SK-N-SH (cell line): ENCODE results near the gene DVL3. TPM values are rescaled to one million over a fixed set of nuclear protein-coding genes. Genes with fewer than 3 reads are reported as not detected.

ENCODE experiments used
- CTCF ChIA-PET: fragments of 300-600, 350-600 bp; formaldehyde crosslinking; extraction: SDS; loops from one replicate; lab custom pipeline; 2021; lab: Yijun Ruan, JAX
- POLR2A ChIA-PET: fragments of 350-600 bp; sonication (Branson Sonifier 250); formaldehyde crosslinking; extraction: SDS; loops from one replicate; lab custom pipeline; 2020; ENCODE audit warnings: antibody characterized with exemption, inconsistent platforms; lab: Yijun Ruan, JAX
- DNase-seq: peaks from one replicate; pipeline ENCODE4 v3.0.0; 2012
- H2AFZ ChIP-seq: fragments of 200-600 bp; sonication (generic); 2 replicates; pipeline ENCODE4 v1.8.1; 2016; ENCODE audit warnings: antibody characterized with exemption, mild to moderate bottlenecking, low read depth
- H3F3A ChIP-seq: fragments of 200-600 bp; sonication (generic); replicated peaks from 2 replicates; pipeline ENCODE3; 2016; ENCODE audit warnings: antibody characterized with exemption, mild to moderate bottlenecking; ENCODE audit not compliant: insufficient read depth
- H3K27ac ChIP-seq, 2 experiments: fragments of 200-500 bp in 1 of 2; fragments of 200-600 bp in 1 of 2; sonication (Bioruptor generic) in 1 of 2; sonication (generic), shearing (Covaris generic) in 1 of 2; 2 replicates each; pipeline versions ENCODE4 v1.5.1 to v1.6.1; 2014 to 2016; ENCODE audit warnings: low read depth in 2 of 2, inconsistent platforms in 1 of 2, low read length in 1 of 2, mild to moderate bottlenecking in 1 of 2, mixed read lengths in 1 of 2
- H3K27me3 ChIP-seq: fragments of 200-600 bp; sonication (generic), shearing (Covaris generic); 2 replicates; pipeline ENCODE4 v1.6.1; 2016; ENCODE audit warnings: mixed run types; ENCODE audit not compliant: insufficient read depth
- H3K36me3 ChIP-seq, 2 experiments: fragments of 200-500 bp in 1 of 2; fragments of 200-600 bp in 1 of 2; sonication (Bioruptor generic) in 1 of 2; sonication (generic) in 1 of 2; replicated peaks in 1 of 2; 2 replicates each; pipeline versions ENCODE3 to v1.5.1; 2014 to 2016; ENCODE audit warnings: low read length in 1 of 2, mild to moderate bottlenecking in 1 of 2; ENCODE audit not compliant: insufficient read depth in 2 of 2, control insufficient read depth in 1 of 2
- H3K4me1 ChIP-seq, 2 experiments: fragments of 200-500 bp in 1 of 2; fragments of 200-600 bp in 1 of 2; sonication (Bioruptor generic) in 1 of 2; sonication (generic), shearing (Covaris generic) in 1 of 2; 2 replicates each; pipeline versions ENCODE4 v1.5.1 to v1.6.1; 2014 to 2016; ENCODE audit warnings: low read depth in 1 of 2, low read length in 1 of 2, mixed run types in 1 of 2; ENCODE audit not compliant: insufficient read depth in 2 of 2, control insufficient read depth in 1 of 2
- H3K4me2 ChIP-seq: fragments of 200-600 bp; sonication (generic), shearing (Covaris generic); 2 replicates; pipeline ENCODE4 v1.6.1; 2017; ENCODE audit warnings: mixed run types
- H3K4me3 ChIP-seq, 2 experiments: fragments of 200-500 bp in 1 of 2; fragments of 200-600 bp in 1 of 2; sonication (Bioruptor generic) in 1 of 2; sonication (generic), shearing (Covaris generic) in 1 of 2; 2 replicates each; pipeline versions ENCODE4 v1.5.1 to v1.8.1; 2014 to 2016; ENCODE audit warnings: low read depth in 2 of 2, inconsistent platforms in 1 of 2, low read length in 1 of 2, mild to moderate bottlenecking in 1 of 2, mixed read lengths in 1 of 2, moderate library complexity in 1 of 2
- H3K79me2 ChIP-seq: fragments of 200-600 bp; sonication (generic); 2 replicates; pipeline ENCODE4 v1.8.1; 2017; ENCODE audit warnings: mild to moderate bottlenecking; ENCODE audit not compliant: insufficient read depth
- H3K9ac ChIP-seq: fragments of 200-600 bp; sonication (generic); 2 replicates; pipeline ENCODE4 v1.6.1; 2017; ENCODE audit warnings: mixed run types
- H3K9me2 ChIP-seq: fragments of 200-600 bp; sonication (generic); 2 replicates; pipeline ENCODE4 v1.6.1; 2017; ENCODE audit warnings: mixed run types
- H3K9me3 ChIP-seq: fragments of 200-600 bp; sonication (generic); 2 replicates; pipeline ENCODE4 v1.6.1; 2017; ENCODE audit warnings: mixed run types, mild to moderate bottlenecking, moderate library complexity
- H4K20me1 ChIP-seq: fragments of 200-600 bp; sonication (generic); 2 replicates; pipeline ENCODE4 v1.6.1; 2017; ENCODE audit warnings: mild to moderate bottlenecking, mixed run types; ENCODE audit not compliant: insufficient read depth
- CTCF ChIP-seq: fragments of 200-600 bp; sonication (generic); IDR thresholded peaks from 2 replicates; pipeline ENCODE4 v1.6.1; 2017; ENCODE audit warnings: antibody characterized with exemption, mild to moderate bottlenecking, moderate library complexity
- EP300 ChIP-seq, 2 experiments: IDR thresholded peaks; 2 replicates each; pipeline versions ENCODE4 v1.4.0 to v1.6.1; 2012; ENCODE audit warnings: borderline replicate concordance in 1 of 2, low read depth in 1 of 2, low read length in 1 of 2
- EZH2phosphoT487 ChIP-seq: fragments of 200-600 bp; sonication (generic); IDR thresholded peaks from 2 replicates; pipeline ENCODE4 v1.6.1; 2017; ENCODE audit warnings: low read depth, mixed run types, mild to moderate bottlenecking, antibody characterized with exemption, moderate library complexity, borderline replicate concordance
- FOSL2 ChIP-seq: IDR thresholded peaks from 2 replicates; pipeline ENCODE4 v1.4.0; 2012; ENCODE audit warnings: low read depth, mild to moderate bottlenecking, moderate library complexity, borderline replicate concordance
- IRF3 ChIP-seq: fragments of 150-350 bp; IDR thresholded peaks from 2 replicates; pipeline ENCODE4 v1.6.1; 2016; ENCODE audit warnings: mild to moderate bottlenecking, low read depth, low read length
- JUND ChIP-seq: IDR thresholded peaks from 2 replicates; pipeline ENCODE4 v1.4.0; 2012
- MEF2A ChIP-seq: IDR thresholded peaks from 2 replicates; pipeline ENCODE4 v1.4.0; 2012; ENCODE audit warnings: low read depth, borderline replicate concordance
- MXI1 ChIP-seq: IDR thresholded peaks from 2 replicates; pipeline ENCODE4 v1.6.1; 2012; ENCODE audit warnings: mild to moderate bottlenecking, low read depth, low read length, improper control_type of control experiment
- NFIC ChIP-seq: IDR thresholded peaks from 2 replicates; pipeline ENCODE4 v1.4.0; 2012; ENCODE audit warnings: borderline replicate concordance
- NRF1 ChIP-seq: IDR thresholded peaks from 2 replicates; pipeline ENCODE4 v1.6.1; 2012; ENCODE audit warnings: low read depth, mild to moderate bottlenecking, low read length
- POLR2AphosphoS5 ChIP-seq: IDR thresholded peaks from 2 replicates; pipeline ENCODE4 v1.6.1; 2012; ENCODE audit warnings: low read depth, low read length
- REST ChIP-seq: IDR thresholded peaks from 2 replicates; pipeline ENCODE4 v1.6.1; 2012; ENCODE audit warnings: mild to moderate bottlenecking, low read depth, low read length, moderate library complexity
- RFX5 ChIP-seq: IDR thresholded peaks from 2 replicates; pipeline ENCODE4 v1.6.1; 2012; ENCODE audit warnings: mild to moderate bottlenecking, improper control_type of control experiment, low read length
- RXRA ChIP-seq: IDR thresholded peaks from 2 replicates; pipeline ENCODE4 v1.4.0; 2012; ENCODE audit warnings: low read depth, mild to moderate bottlenecking, borderline replicate concordance
- SIN3A ChIP-seq: IDR thresholded peaks from 2 replicates; pipeline ENCODE4 v1.6.1; 2012; ENCODE audit warnings: low read depth, mild to moderate bottlenecking, low read length, moderate library complexity, borderline replicate concordance
- TCF12 ChIP-seq: IDR thresholded peaks from 2 replicates; pipeline ENCODE4 v1.4.0; 2012
- USF2 ChIP-seq: fragments of 150-350 bp; IDR thresholded peaks from 2 replicates; pipeline ENCODE4 v1.6.1; 2017; ENCODE audit warnings: antibody characterized with exemption, low read length, low read depth, borderline replicate concordance
- YY1 ChIP-seq: IDR thresholded peaks from 2 replicates; pipeline ENCODE4 v1.4.0; 2012; ENCODE audit warnings: low read depth, mild to moderate bottlenecking
- ZBTB33 ChIP-seq: IDR thresholded peaks from 2 replicates; pipeline ENCODE4 v1.4.0; 2012; ENCODE audit warnings: low read depth, borderline replicate concordance
- WGBS: methylation state at CpG from one replicate; pipeline ENCODE4 v1.1.6; 2017; ENCODE audit warnings: low lambda C conversion rate; 5-methylcytosine and 5-hydroxymethylcytosine counted together
- polyA plus RNA-seq, 3 experiments: library from polyadenylated mRNA; depleted of rRNA; stranded (reverse); fragments of >200 nt; gene quantifications; 2 replicates each; pipeline ENCODE4 v1.2.3, GENCODE V29; 2012

The DVL3 gene
- polyA plus RNA-seq, 1 of the 3 experiments (the other 2 are of a cell fraction) = 29.6 TPM

- Histone ChIP-seq H4K20me1 (no peaks in the 10 kb centered on the region), H3K27me3 (no peaks in the 10 kb centered on the region), H3K9me2 (no peaks in the 10 kb centered on the region), H3K9ac (no peak overlapping the region), H2AFZ (no peak overlapping the region), H3K27ac (no peak overlapping the region)
- POLR2A ChIA-PET = interaction anchor here (0.6 kb wide), 2 partner anchors 9 to 110 kb away, joined by 3 read pairs; no protein-coding TSS in a partner anchor
- 92% methylated on average over 8 of the region's 8 CpGs for WGBS
- TF ChIP-seq MEF2A = no peak
- TF ChIP-seq YY1 = no peak
- TF ChIP-seq RXRA = no peak
- TF ChIP-seq POLR2AphosphoS5 = no peak
- no peak for TF ChIP-seq MXI1
- no peak for TF ChIP-seq EP300 (IDR thresholded peaks at IDR 0.05; ENCODE audit: borderline replicate concordance in 1 of 2, low read depth in 1 of 2, low read length in 1 of 2)
- no peak for TF ChIP-seq TCF12
- no peak for TF ChIP-seq NFIC
- no peak for TF ChIP-seq EZH2phosphoT487
- TF ChIP-seq SIN3A = no peak
- no peak for TF ChIP-seq FOSL2
- TF ChIP-seq RFX5 = no peak
- no peak for TF ChIP-seq ZBTB33
- no peak for TF ChIP-seq NRF1
- TF ChIP-seq, all 33 proteins: peak for 0
- H3K4me2 ChIP-seq = no peak overlapping the region
- CTCF ChIA-PET = interaction anchor here (0.6 to 4.3 kb wide), 14 partner anchors 10 to 255 kb away, joined by 3 to 31 read pairs (median 6); partner anchors contain the start of genes ALG3, CAMK2N2, DVL3 and EEF1AKMT4
- no peak overlapping the region for H3K4me3 ChIP-seq
- H3K4me1 ChIP-seq = peaks cover 0 to 2% of the 10 kb centered on the region in 2 experiments; a peak in 1 of 4 replicates
- no peak for DNase-seq
- peaks cover 8% of the 10 kb centered on the region for H3K79me2 ChIP-seq
- H3K36me3 ChIP-seq = peaks cover 29 to 51% of the 10 kb centered on the region in 2 experiments
- H3K9me3 ChIP-seq = no peaks in the 10 kb centered on the region
- H3F3A ChIP-seq = peaks cover 8% of the 10 kb centered on the region
Measured at GRCh38 chr3:184145751-184146270, 9.4 kb upstream of the DVL3 start.

GRCh38 chr3:184148076-184148475 lies 7.1 kb upstream of the DVL3 start:
- CTCF ChIA-PET = no interaction called here
- no peak overlapping the region for H3K4me3 ChIP-seq
- H3F3A ChIP-seq = peaks cover 8% of the 10 kb centered on the region
- no peaks in the 10 kb centered on the region for H4K20me1 ChIP-seq
- H3K9me3 ChIP-seq = no peaks in the 10 kb centered on the region
- peaks cover 21 to 30% of the 10 kb centered on the region in 2 experiments for H3K36me3 ChIP-seq
- no peaks in the 10 kb centered on the region for H3K79me2 ChIP-seq
- H3K4me2 ChIP-seq = no peak overlapping the region
- no peak overlapping the region for H2AFZ ChIP-seq
- no peak overlapping the region for H3K27ac ChIP-seq
- no peak for DNase-seq
- no peaks in the 10 kb centered on the region for H3K27me3 ChIP-seq
- H3K9ac ChIP-seq = no peak overlapping the region
- H3K9me2 ChIP-seq = no peaks in the 10 kb centered on the region
- H3K4me1 ChIP-seq = peaks cover 0 to 2% of the 10 kb centered on the region in 2 experiments; a peak in 1 of 4 replicates
- WGBS = 90% methylated on average over 3 of the region's 3 CpGs
- POLR2A ChIA-PET = no interaction called here
- no peak for TF ChIP-seq USF2
- no peak for TF ChIP-seq NRF1
- TF ChIP-seq JUND = no peak
- no peak for TF ChIP-seq REST
- no peak for TF ChIP-seq RFX5
- no peak for TF ChIP-seq CTCF
- no peak for TF ChIP-seq IRF3
